ENCODE measurements around the gene CACNA1C.

GRCh38 chr12:2578772-2579171 lies 526.0 kb downstream of the CACNA1C start:
- no peak for TF ChIP-seq CTCF (conservative IDR thresholded peaks at IDR 0.05; ENCODE audit: low read depth, low read length)
- TF ChIP-seq POLR2A (IDR thresholded peaks at IDR 0.05; ENCODE audit: low read depth, low read length) = no peak
- no peak for TF ChIP-seq RAD21 (IDR thresholded peaks at IDR 0.05; ENCODE audit: low read length)
- no peak for TF ChIP-seq CEBPB (IDR thresholded peaks at IDR 0.05; ENCODE audit: low read depth, low read length)

Data from IMR-90 (cell line).